ENCODE data around the gene WDR26. TPM values are rescaled to one million over a fixed set of nuclear protein-coding genes. Genes with fewer than 3 reads are reported as not detected.

Gene WDR26
- total and polyA plus RNA-seq, 2 of the 4 experiments (the other 2 are of a cell fraction), result 23.8 to 46.4 TPM

- no peak overlapping the region for H3K4me2 ChIP-seq (ENCODE audit: low read depth, low read length)
- H3K9me1 ChIP-seq (ENCODE audit: insufficient read depth, low read length), result no peaks in the 10 kb centered on the region
- H3K79me1 ChIP-seq (ENCODE audit: low read depth in 1 of 2, low read length in 2 of 2), result peaks cover 10 to 27% of the 10 kb centered on the region in 2 experiments; a peak in 3 of 4 replicates
- H2AFZ ChIP-seq (replicated peaks; ENCODE audit: low read length, poor library complexity), result no peak overlapping the region
- H4K20me1 ChIP-seq (ENCODE audit: insufficient read depth, low read length), result peaks cover 8% of the 10 kb centered on the region; the same call in 1 of the 2 replicates
- H3K27ac ChIP-seq (ENCODE audit: insufficient read depth, low read length), result no peak overlapping the region
- no peaks in the 10 kb centered on the region for H3K4me1 ChIP-seq (ENCODE audit: control insufficient read depth, insufficient read depth, low read length)
- no peak overlapping the region for H2BK120ac ChIP-seq (ENCODE audit: low read depth, low read length)
- no peak overlapping the region for H3K56ac ChIP-seq (ENCODE audit: extremely low read depth, insufficient read depth, low read length)
- DNase-seq, result no peak
- H2BK20ac ChIP-seq (ENCODE audit: low read depth, low read length), result no peak overlapping the region
- H3K4me3 ChIP-seq (ENCODE audit: insufficient read depth, low read depth, low read length), result no peak overlapping the region
- no peak overlapping the region for H3K4ac ChIP-seq (ENCODE audit: low read depth, low read length)
- no peak overlapping the region for H3K14ac ChIP-seq (replicated peaks; ENCODE audit: low read depth, low read length)
- H3K9me3 ChIP-seq (ENCODE audit: control insufficient read depth, insufficient read depth, low read length), result no peaks in the 10 kb centered on the region
- peaks cover 40% of the 10 kb centered on the region for H3K36me3 ChIP-seq (ENCODE audit: control insufficient read depth, insufficient read depth, low read length)
- no peak overlapping the region for H2AK5ac ChIP-seq (ENCODE audit: low read depth, low read length)
- intact Hi-C loops (cut with micrococcal nuclease) (loop anchor here (5.0 kb wide), 1 partner anchor 37 kb away; no protein-coding TSS in a partner anchor), dilution Hi-C loops (cut with HindIII; ENCODE audit: low sequenced_read_pairs, unreplicated experiment) (no loop called here), in situ Hi-C loops (cut with MboI; ENCODE audit: low sequenced_read_pairs) (no loop called here)
- no peaks in the 10 kb centered on the region for H3K27me3 ChIP-seq (ENCODE audit: control insufficient read depth, insufficient read depth, low read length)
- no peak overlapping the region for H2BK15ac ChIP-seq (ENCODE audit: low read depth, low read length)
- no peak overlapping the region for H4K5ac ChIP-seq (ENCODE audit: low read depth, low read length)
- H4K91ac ChIP-seq (ENCODE audit: insufficient read depth, low read depth, low read length), result no peak overlapping the region
- no peak for ATAC-seq (ENCODE audit: low read depth)
- no CpG with 5 or more reads among the region's 5 CpGs for WGBS, 2 experiments (ENCODE audit: extremely low coverage in 2 of 2, insufficient read length in 1 of 2)
- no peak overlapping the region for H3K23ac ChIP-seq (ENCODE audit: low read depth, low read length)
- H3K9ac ChIP-seq (ENCODE audit: low read depth, low read length), result no peak overlapping the region
- CTCF ChIA-PET, result no interaction called here
- no peak overlapping the region for H2BK5ac ChIP-seq (ENCODE audit: low read depth, low read length, poor library complexity, severe bottlenecking)
- POLR2A ChIA-PET (ENCODE audit: unreplicated experiment), result no interaction called here
- TF ChIP-seq CTCF (conservative IDR thresholded peaks at IDR 0.05; ENCODE audit: low read depth, low read length), result no peak
- no peak for TF ChIP-seq RFX5 (IDR thresholded peaks at IDR 0.05; ENCODE audit: low read depth, low read length)
- no peak for TF ChIP-seq NFE2L2 (IDR thresholded peaks at IDR 0.05; ENCODE audit: low read depth, low read length)
- no peak for TF ChIP-seq BHLHE40 (IDR thresholded peaks at IDR 0.05; ENCODE audit: low read depth, low read length)
- no peak overlapping the region for H4K8ac ChIP-seq (ENCODE audit: low read depth in 2 of 2, low read length in 2 of 2)
- BruUV-seq (replicated peaks), result no TSS peak
- H3K18ac ChIP-seq (ENCODE audit: low read depth, low read length), result no peak overlapping the region
- no peak overlapping the region for H2AK9ac ChIP-seq (replicated peaks; ENCODE audit: low read depth, low read length, poor library complexity)
These were observed 44.1 kb downstream of the WDR26 start for GRCh38 chr1:224390517-224390916.
